Lung microvascular endothelial cell (primary cell): ENCODE data around the gene ASTN1. TPM values are rescaled to one million over a fixed set of nuclear protein-coding genes. Genes with fewer than 3 reads are reported as not detected.

Source experiments
- DNase-seq, 2 donors: peaks; one replicate each; pipeline versions ENCODE4 v3.0.0 to v3.0.0-alpha.2; 2010; ENCODE audit warnings: low read depth in 2 of 2
- total RNA-seq: library from RNA; depleted of rRNA; stranded (reverse); fragments of >200 nt; gene quantifications from 2 replicates; pipeline ENCODE4 v1.2.1, GENCODE V29; 2014

Gene ASTN1
- total RNA-seq, 1 donor from 2014 or later: not detected

- DNase-seq: no peak
These were observed 323.3 kb downstream of the ASTN1 start for GRCh38 chr1:176841238-176841637.

- DNase-seq: no peak
These were observed 325.3 kb downstream of the ASTN1 start for GRCh38 chr1:176839216-176839615.

DNA sequence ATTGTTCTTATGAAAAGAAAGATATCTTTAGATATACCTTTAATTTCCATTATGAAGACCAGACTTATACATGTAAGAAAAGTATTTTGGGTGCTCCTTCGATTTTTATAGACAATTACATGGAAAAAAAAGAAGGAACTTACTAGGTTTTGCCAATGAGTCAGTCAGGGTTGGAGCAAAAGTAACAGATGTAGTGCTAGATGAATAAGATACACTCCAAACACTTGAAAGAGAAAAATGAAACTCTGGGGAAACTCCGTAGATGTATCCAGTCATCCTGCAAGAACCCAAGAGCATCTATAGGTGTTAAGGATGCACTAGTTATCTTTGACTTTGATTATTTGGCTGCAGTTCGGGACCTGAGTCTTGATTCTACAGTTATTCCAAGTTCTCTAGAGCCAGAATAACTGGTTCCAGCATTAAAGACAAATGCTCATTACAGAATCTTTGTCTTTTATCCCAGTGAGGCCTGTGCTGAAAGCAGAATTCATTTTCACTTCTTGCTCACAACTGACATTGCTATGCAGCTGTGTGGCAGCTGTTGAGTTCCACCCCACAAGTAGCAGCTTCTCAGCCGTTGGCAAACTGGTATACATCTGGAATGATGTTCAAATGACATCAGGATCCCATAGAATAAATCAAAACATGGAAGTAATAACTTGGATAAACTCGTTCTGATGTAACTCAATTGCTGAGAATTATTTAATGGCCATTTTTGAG is 326.1 kb downstream of the ASTN1 start:
- no peak for DNase-seq

DNA sequence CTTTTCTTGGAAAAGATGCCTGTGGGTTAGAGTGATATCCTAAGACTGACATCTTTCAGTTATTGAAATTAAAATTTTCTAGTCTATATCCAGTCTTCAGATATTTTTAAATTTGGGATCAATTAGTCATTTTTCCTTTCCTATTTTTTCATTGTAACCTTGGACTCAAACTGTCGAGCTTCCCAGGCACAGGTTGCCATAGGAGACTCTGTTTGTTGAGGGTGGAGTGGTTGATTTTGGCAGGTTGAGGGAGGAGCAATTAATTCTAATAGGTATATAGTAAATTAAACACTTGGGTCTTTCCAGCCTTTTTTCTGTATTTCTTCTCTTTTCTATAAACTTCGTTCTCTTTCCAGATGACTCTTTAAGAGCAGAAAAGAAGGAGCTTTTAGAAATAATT is 326.8 kb downstream of the ASTN1 start:
- no peak for DNase-seq

GRCh38 chr1:176831150-176831549 is 333.4 kb downstream of the ASTN1 start:
- no peak for DNase-seq

DNA sequence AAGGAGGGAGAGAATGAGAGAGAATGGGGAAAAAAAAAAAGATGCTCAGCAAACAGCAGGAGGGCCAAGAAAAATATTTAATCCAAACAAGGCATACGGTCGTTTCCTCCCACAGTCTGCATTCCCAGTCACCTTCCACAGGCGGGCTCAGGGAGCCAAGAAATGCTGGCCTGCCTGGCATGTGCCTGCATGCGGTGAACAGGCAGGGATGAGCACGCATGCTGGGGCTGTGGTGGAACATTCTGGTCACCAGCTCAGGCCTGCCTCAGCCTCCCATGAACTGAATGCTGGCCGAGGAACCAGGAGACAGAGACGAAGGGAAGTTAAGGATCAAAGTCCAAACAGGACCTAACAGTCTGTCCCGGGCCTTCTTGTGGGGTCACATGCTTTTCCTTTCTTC is 335.3 kb downstream of the ASTN1 start:
- DNase-seq: no peak

- no peak for DNase-seq
These were observed 338.2 kb downstream of the ASTN1 start for GRCh38 chr1:176826265-176826664.

DNA sequence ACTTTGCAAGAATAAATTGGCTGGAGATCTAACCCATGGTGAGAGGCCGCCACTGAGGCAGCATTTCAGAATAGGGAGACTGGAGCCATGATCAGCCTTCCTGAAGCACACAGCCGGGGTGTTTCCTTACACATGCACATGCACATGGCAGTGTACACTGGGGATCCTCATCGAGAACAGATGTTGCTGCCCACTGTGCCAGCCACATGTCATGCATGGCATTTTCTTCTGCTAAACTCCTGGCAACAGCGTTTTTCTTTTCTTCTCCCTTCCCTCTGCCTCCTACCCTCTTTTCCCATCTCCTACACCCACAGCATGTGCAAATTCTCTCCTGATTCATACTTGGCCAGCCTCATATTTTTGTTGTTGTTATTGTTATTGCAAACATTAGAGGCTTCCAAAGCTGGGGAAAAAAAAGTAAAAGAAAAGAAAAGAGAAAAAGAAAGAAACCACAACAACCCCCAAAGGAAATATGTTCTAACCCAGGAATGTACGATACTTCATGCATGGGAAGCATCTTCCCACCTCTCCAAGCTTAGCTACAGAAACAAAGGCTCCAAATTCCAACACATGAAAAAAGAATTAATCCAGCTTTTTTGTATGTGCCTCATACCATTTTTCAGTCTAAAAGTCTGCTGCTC is 344.0 kb downstream of the ASTN1 start:
- DNase-seq: no peak

DNA sequence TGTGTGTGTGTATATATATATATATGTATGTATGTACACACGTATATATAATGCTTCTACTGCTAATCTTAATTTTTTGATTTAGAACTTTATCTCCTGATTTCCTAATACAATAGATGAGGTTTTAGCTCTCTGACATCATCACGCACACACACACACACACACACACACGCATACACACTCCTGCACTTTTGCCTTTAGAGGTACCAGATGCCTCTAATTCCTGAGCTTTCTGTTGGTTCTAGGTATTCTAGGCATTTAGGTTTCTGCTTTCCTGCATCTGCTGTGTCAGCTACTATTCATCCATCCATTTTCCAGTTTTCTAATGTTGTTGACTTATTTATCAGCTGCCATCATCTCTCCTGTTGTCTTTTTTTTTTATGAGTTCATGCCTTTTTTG is 348.3 kb downstream of the ASTN1 start:
- DNase-seq: no peak

GRCh38 chr1:176815621-176816020 is 348.9 kb downstream of the ASTN1 start:
- no peak for DNase-seq

- no peak for DNase-seq
These were observed 352.8 kb downstream of the ASTN1 start for GRCh38 chr1:176811511-176812288.

DNA sequence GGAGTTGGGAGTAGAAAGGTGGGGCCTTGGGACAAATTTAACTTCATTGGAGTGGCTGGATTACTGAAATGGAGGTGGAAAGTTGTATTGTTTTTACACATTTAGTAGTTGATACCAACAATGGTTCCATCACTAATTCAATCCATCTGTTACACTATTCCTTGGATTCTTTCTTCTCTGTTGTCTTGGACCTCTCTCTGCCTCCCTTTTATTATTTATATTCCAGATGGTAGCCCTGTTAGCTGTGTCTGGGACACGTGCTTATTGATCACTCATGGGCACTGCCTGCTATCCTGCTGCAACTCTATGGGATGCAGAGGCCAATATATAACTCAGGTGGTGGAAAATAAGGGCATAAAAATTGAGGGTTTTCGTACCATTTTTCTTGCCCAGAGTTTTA is 355.2 kb downstream of the ASTN1 start:
- DNase-seq: no peak

Other genes starting within 250 kb of the ASTN1 start
- not detected in 2 replicates for gene BRINP2, start 6.2 kb upstream of the ASTN1 start, total RNA-seq